ENCODE data around the gene KIAA1755.
A peak's percentile ranks its signal among the peaks of the same experiment; 100 is the strongest.

KIAA1755 gene

DNA sequence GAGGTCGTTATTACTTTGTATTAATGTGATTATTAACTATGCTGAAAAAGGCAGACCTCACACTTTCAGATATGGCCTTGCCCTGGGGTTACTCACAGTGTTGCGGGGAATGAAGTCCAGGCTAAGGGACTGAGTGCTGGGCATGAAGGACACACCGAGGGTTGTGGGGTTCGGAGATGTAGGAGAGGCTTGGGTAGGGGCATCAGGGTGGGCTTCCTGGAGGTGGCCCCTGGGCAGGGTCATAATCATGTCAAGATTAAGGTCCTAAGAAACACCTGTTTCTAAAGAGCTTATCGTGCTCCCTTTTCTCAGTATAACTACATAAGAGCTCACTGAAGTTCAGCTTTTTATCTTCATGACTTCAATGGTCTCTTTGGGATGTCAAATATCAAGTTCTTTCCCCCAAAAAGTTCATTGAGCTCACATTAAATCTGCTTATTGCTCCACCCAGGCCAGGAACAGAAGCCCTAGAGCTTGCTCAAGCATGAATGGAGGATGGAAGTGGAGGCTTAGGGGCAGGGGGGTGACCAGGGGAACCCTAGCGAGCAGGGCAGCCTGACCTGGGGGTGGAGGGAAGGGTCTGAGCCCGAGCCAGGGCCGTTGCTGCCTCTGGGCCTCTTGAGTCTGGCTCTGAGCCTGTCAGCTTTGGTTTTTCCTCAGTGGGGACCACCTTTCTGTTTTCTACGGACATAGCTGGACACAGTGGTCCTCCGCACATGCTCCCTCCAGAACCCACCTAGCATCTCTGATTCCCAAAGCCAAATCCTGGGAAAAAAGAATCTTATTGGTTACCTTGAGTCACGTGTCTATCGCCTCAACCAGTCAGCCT is 58.2 kb downstream of the KIAA1755 start:
- no peak for DNase-seq

DNA sequence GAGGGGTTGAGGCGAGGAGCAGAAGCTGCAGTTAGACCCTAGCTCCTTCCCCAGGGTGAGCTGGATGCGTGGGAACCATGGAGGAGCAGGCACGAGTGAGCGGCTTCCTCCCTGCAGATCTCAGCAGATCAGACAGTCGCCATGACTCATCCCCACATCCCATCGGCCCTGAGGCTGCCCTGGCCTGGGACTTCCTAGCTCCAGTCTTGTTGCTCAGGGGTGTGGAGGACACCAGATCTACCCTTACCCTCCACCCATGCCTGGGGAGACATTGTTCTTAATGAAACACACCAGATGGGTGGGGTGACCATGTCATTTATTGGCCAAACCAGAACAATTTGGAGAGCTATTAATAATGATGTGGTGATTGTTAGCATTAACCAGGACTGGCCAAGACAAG is 59.2 kb downstream of the KIAA1755 start:
- DNase-seq: no peak

DNA sequence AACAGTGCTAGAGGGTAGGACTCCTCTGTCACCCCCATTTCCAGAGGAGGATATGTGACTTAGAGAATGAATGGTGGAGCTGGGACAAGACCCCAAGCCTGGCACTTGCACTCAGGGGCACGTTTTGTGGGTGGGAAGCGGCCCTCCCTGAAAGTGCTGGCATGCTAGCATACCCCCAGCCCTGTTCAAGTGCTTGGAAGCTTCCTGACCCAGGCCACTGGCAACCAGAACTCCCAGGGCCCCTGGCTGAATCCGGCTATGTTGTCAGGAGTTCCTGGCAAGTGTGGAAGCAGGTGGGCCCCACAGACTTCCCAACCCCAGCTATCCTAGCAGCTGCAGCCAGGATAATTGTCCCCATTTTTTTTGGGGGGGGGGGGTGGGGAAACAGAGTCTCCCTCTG is 59.9 kb downstream of the KIAA1755 start:
- no peak for DNase-seq

DNA sequence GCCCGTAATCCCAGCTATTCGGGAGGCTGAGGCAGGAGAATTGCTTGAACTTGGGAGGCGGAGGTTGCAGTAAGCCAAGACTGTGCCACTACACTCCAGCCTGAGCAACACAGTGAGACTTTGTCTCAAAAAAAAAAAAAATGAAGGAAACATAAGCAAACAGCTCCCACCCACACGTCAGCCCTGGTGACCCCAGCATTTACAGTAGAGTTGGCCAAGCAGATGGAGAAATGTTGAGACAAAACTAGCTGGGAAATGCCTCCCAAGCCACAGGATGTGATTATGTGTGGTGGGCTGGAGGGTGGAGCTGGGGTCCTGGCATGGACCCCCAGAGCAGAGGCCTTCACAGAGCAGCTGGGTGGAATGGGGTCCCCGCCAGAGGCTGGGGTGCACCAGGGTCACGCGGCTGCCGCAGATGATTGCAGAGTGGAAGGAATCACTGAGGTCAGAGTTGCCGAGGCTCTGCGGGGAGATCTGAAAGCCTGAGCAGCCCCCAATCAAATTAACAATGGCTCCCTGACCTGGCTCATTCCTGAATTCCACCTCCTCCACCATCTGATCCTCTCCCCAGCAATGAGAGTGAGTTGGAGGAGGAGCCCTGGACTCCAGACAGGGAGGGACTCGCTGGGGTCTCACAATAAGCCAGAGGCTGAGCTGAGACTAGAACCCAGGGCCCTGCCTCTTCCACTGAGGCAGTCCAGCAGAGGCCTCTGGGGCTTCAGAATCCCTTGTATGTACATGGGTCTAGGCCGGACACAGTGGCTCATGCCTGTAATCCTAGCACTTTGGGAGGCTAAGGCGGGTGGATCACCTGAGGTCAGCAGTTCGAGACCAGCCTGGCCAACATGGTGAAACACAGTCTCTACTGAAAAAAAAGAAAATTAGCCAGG is 60.8 kb downstream of the KIAA1755 start:
- no peak for DNase-seq

DNA sequence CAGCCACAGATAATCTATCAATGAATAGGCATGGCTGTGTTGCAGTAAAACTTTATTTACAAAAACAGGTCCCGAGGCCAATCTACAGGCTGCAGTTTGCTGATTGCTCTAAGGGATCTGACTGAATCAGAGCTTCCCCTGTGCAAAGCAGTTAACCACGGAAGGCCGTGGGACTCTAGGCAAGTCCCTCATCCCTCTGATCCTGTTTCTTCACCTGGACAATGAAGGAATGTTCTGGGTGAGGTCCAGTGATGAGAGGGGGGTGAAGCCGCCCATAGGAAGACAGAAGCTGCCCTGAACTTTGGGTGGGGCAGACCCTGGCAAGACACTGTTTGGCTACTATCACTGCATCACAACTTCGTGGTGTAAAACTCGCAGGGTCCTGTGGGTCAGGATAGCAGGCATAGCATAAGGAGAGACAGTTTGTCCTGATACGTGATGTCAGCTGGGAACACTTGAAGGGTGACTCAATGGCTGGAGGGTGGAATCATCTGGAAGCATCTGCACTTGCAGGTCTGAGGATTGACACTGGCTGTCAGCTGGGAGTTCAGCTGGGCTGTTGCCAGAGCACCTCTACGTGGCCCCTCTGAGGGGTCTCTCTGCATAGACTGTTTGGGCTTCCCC is 62.2 kb downstream of the KIAA1755 start:
- no peak for DNase-seq

DNA sequence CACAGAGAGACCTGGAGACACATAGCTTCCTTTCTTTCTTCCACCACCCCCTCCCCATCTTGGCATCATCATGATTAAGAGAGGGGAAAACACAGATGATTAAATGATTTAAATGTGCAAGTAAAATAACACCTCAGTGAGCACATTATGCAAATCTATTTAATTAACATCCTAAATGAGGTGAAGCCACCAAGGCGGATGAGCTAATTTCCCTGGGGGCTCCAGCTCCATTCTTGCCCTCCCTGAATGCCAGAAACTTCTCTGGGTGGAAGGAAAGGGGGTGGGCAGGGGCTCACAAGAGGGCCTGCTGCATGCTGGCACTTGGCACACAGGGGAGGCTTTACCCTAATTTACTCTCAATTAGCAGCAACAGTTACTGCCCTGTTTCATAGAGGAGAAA is 62.9 kb downstream of the KIAA1755 start:
- DNase-seq: no peak

DNA sequence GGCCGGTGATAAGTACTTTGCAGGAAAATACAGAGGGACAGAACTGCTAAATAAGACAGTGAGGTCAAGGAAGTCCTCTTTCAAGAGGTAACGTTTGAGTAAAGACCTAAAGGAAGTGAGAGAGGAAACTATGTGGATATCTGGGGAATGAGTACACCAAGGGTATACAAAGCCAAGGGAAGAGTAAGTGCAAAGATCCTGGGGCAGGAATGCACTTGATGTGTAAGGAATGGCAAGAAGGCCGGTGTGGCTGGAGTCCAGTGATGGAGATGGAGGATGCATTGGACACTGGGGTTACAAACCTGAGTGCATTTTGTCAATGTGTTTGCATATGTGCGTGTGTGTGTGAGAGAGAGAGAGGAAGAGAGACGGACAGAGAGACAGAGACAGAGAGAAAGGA is 63.3 kb downstream of the KIAA1755 start:
- no peak for DNase-seq

DNA sequence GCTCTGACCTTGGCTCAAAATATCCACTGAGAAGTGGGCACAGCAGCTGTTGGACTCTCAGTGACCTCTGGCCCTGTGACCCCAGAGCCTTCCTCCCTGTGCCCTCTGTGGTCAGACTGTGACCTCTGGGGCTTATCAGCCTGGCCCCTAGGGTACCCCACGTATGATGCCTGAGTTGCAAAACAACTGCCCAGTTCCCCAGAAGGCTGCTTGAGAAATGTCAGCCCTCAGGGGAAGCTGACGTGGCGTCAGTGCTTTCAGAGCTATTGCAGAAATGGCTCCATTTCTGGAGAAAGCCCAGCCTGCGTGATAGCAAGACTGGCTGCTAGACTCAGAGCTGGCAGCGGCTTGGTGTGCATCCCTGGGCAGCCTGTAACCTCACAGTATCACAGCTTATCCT is 63.9 kb downstream of the KIAA1755 start:
- no peak for DNase-seq

DNA sequence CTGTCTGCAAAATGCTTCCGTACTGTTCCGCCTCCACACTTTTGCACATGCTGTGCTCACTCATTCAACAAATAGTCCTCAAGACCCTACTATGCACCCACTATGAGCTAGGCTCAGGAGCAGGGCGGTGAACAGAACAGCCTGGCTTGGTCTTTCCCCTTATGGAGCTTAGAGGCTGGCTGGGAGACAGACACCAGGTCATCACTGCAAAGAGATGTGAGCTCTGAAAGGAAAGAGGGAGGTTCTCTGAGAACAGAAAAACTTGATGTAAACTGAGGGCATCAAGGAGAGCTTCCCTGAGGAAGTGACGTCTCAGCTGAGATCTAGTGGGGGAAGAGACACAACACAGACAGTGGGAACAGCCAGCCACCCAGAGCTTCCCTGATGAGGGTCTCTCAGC is 64.5 kb downstream of the KIAA1755 start:
- no peak for DNase-seq

DNA sequence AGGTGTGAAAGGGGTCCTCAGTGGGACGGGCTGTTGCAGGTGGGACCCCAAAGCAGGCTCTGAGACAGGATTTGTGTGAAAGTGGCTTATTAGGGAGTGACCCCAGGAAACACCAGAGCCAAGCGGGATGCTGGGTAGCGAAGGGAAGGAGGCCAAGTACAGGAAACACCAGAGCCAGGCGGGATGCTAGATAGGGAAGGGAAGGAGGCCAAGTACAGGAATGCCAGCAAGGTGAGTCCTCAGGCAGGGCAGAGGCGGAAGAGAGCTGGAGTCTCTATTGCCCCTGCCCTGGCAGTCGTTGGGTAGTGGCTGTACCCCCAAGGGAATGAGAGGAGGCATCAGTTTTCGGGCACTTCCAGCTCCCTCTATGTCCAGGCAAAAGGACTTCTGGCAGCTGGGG is 65.0 kb downstream of the KIAA1755 start:
- no peak for DNase-seq

DNA sequence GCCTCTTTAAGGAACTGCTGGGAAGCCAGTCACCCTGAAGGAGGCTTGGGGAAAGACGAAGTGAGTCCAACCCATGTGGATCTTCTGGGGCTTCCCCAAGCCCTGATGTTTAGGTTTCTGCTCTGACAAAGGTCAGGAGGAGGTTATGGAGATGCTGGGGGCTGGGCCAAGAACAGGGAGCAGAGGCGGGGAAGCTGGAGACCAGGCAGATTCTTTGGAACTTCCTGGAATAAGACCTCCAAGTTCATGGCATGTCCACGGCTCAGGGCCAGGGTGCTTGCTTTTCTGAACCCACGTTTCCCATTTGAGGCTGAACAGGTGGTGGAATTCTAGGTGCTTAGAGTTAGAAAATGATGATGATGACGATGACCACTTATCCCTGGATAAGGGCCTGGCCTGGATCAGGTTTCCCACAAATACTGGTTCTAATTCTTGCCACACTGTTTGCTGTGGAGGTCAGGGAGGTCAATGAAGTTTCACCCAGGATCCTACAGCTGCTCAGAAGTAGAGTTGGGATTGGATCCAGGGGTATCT is 65.5 kb downstream of the KIAA1755 start:
- no peak for DNase-seq

DNA sequence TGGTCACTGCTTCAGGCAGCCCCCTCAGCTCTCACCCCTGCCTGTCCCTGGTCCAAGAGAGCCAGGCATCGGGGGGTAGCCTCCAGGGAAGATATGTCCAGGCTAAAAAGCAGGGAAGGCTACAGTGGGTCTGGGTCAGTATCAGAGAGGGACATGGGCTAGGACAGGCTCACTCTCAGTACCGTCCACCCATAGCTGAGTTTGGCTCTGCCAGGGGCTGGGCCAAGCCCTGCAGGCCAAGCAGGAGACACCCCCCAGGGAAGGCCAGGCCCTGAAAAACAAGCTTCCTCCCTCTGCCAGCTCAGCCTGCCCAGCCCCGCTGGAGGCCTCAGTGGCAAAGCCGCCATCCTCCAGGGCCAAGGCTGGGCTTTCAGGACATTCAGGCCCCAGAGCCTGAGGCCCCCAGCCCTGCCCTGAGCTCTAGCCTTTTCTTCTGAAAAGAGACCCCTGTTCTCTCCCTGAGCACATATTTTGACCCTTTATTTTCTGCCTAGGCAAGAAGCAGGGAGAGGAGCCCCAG is 66.9 kb downstream of the KIAA1755 start:
- DNase-seq: no peak

DNA sequence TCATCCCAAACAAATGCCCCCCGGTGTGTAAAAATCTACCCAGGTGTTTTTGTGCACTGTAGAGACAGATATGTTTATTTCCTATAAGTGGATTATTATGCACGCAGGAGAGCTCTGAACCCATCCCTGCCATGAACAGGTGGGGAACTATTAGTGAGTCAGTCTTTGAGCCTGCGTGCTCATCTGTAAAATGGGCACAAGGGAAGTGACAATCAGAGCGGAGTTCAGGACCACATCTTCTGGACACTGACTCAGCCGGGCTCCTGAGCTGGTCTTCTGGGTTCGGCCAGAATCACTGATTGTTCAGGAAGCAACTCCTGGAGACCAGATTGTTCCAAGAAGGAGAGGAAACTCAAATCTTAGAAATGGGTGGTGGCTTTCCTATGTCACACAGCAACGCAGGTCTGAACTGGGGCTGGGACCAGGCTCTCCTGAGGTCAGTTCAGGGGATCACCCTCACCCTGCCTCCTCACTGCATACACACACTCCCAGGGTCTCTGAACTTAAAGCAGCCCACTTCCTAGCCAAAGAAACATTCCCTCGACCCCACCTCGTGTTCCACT is 68.1 kb downstream of the KIAA1755 start:
- DNase-seq: no peak

DNA sequence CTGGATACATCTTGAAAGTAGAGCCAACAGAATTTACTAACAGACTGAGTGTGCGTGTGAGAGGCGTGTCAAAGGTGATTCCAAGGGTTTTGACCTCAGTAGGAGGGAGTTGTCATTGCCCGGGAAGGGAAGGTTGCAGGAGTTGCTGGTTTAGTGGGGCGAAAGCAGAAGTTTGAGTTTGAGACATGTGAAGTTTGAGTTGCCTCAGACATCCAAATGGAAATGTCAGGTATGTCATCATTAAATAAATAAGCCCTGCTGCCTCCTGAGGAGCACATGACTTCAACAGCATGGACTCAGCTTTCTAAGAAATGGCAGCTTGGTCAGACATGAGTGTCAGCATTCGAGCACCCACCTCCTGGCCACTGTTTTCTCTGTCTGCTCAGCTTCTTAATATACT is 68.9 kb downstream of the KIAA1755 start:
- no peak for DNase-seq

DNA sequence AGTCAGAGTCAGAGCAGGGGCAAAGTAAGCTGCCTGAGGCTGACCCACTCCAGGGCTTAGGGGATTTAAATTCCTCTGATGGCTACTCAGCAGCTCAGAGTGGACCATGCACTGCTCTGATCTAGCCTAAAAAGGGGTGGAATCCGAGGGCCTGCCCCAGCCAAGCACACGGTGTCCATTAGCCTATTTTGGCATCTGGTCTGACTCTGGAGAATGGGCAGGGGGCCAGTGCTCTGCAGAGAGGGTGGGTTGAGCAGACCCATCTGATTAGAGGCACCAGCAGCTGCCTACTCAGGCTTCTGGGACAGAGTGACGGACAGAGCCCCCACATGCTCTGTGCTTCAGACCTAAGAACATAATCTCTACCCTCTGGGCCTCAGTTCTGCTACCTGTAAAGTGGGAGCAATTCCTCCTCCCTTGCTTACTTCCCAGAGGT is 69.6 kb downstream of the KIAA1755 start:
- DNase-seq: no peak

DNA sequence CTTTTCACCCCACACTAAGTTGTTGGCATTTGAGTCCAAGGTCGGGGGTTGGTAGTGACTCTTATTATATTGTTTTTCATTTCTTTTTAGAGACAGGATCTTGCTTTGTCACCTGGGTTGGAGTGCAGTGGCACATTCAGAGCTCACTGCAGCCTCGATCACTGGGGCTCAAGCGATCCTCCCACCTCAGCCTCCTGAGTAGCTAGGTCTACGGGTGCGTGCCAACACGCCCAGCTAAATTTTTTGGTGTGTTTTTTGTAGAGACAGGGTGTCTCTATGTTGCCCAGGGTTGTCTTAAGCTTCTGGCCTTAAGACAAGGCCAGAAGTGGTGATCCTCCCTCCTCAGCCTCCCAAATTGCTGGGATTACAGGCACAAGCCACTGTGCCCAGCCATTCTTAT is 70.4 kb downstream of the KIAA1755 start:
- DNase-seq: no peak

DNA sequence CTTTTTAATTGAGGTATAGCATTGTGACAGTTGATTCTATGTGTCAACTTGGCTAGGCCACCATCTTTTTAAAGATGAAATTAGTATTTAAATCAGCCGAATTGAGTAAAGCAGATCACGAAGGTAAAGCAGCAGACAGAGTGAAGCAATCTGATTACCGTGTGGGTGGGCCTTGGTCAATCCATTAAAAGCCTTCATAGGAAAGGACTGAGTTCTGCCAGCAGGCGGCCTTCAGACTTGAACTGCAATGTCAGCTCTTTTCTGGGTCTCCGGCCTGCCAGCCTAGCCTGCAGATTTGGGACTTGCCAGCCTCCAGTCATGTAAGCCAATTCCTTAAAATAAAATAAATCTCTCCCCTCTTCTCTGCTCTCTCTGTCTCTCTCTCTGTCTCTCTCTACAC is 73.0 kb downstream of the KIAA1755 start:
- DNase-seq: no peak

DNA sequence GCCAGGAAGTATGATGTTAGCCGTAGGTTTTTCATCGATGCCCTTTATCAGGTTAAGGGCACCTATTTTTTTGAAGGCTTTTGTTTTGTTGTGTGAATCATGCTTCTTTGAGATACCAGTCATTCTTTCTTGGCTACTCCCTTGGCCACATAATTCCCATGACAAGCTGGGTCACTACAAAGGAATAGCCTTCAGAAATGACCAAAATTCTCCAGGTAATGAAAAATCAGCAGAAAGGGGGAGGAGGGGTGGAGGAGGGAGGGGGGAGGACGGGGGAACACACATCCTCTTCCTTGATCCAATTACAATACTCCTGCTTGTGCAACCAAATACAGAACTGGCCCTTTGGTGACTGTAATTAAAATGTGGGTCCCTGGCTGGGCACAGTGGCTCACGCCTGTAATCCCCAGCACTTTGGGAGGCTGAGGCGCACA is 73.7 kb downstream of the KIAA1755 start:
- DNase-seq: no peak

DNA sequence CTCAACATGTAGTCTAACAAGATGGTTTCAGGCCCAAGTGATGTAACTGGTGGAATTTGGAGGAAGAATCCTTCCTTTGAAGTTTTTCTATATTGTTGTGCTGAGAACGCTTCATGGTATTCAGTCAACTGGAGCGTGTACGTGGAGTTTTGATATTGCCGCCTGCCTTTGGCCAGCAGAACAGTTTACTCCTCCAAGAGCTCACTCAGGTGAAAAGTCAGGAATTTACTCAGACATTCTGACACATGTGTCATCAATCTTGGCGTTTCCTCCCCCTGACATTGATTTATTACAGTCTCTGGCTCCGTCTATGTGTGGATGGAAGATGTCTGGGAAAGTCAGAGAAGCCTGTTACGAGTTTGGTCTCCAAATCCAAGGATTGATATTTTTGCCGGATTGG is 76.4 kb downstream of the KIAA1755 start:
- no peak for DNase-seq

DNA sequence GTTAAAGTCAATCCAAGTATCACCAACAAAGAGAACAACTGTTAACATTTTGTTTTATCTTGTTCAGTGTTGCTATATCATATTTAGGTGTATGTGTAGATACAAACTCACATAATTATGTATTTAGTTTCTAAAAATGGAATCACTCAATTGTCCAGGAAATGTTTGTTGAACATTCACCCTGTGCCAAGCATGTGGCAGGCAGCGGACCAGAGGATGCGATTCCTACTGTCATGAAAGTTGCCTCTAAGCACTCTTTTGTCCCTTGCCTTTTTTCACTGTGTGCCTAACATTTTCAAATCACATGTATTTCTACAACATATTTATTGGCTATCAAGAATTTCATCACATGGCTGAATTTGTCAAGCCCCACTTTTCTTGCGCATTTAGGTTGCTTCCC is 78.6 kb downstream of the KIAA1755 start:
- DNase-seq: peak in 1 of 2 experiments; percentile 21

DNA sequence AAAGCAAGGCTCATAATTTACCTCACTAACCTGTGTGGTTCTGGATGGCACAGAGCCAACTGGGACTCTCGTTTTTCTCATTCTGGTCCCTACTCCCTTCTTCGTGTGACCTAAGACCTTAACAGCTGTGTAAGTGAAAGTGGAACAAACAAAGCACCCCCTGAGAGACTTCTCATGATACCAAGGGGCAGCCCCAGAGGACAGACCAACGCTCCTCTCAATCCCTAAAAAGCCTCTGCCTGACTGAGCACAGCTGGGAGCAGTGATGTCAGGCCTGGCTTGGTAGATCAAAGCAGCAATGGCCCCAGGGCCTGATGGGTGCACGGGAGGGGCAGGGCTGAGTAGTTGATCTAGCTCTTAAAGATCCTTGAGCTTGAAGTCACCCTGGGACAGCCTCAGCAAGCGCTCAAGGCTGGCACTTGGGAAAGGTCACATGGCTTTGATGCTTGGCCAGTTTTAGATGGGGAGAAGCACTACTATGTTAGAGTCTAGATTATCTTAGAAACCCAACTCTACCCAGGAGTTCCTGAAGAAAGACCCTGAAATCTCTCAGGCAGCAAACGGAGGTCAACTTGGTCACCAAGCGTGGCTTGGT is 79.2 kb downstream of the KIAA1755 start:
- DNase-seq: peak in 1 of 2 experiments; percentile 26

DNA sequence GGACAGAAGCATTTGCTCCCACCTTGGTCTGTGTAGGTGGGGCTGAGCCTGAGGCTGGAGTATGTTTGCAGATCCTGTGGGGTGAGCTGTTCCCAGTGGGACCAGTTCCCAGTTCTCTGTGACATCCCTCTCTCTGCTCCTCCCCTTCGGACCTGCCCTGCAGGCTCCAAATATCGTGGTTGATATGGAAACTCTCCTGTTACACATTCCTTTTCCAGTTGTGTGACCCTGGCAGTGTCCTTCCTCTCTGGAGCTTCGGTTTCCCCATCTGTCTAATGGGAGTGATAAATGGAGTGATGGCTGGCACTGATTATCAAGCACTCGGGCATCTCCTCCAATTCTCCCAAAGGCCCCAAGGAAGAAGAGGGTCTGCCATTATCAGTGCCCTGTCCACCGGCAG is 79.8 kb downstream of the KIAA1755 start:
- no peak for DNase-seq

Data from NCI-H2081 (cell line).